Measurements from ENCODE around the gene DPYD. TPM values are rescaled to one million over a fixed set of nuclear protein-coding genes. Genes with fewer than 3 reads are reported as not detected.

DPYD gene
- total and polyA plus RNA-seq, 10 of the 15 experiments (the other 5 are each of a cell fraction or from before 2014, with no cell fraction given) = 5.7 to 23.8 (median 10.2) TPM

- TF ChIP-seq RAD51 (IDR thresholded peaks at IDR 0.05) (no peak), ZBTB33 (IDR thresholded peaks at IDR 0.05) (no peak), CEBPB (IDR thresholded peaks at IDR 0.05; ENCODE audit: borderline replicate concordance in 1 of 2, low read depth in 2 of 2, low read length in 2 of 2) (no peak), POU2F2 (IDR thresholded peaks at IDR 0.05; ENCODE audit: borderline replicate concordance, low read depth, low read length) (no peak), MXI1 (IDR thresholded peaks at IDR 0.05; ENCODE audit: low read depth, low read length) (no peak), TCF7 (IDR thresholded peaks at IDR 0.05; ENCODE audit: borderline replicate concordance) (no peak), SMARCA5 (IDR thresholded peaks at IDR 0.05) (no peak), ZNF24 (IDR thresholded peaks at IDR 0.05) (no peak), IKZF2 (IDR thresholded peaks at IDR 0.05) (no peak), RAD21 (IDR thresholded peaks at IDR 0.05; ENCODE audit: insufficient read depth, low read depth, low read length) (no peak), ZBTB11 (CRISPR knock-in tag; IDR thresholded peaks at IDR 0.05) (no peak), RFX5 (IDR thresholded peaks at IDR 0.05; ENCODE audit: low read depth, low read length) (no peak), BRCA1 (IDR thresholded peaks at IDR 0.05; ENCODE audit: low read depth, low read length) (no peak), ZZZ3 (IDR thresholded peaks at IDR 0.05; ENCODE audit: control insufficient read depth, insufficient read length, low read depth) (no peak), BACH1 (IDR thresholded peaks at IDR 0.05; ENCODE audit: borderline replicate concordance) (no peak)
- TF ChIP-seq, protein P1, sequence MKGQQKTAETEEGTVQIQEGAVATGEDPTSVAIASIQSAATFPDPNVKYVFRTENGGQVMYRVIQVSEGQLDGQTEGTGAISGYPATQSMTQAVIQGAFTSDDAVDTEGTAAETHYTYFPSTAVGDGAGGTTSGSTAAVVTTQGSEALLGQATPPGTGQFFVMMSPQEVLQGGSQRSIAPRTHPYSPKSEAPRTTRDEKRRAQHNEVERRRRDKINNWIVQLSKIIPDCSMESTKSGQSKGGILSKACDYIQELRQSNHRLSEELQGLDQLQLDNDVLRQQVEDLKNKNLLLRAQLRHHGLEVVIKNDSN (IDR thresholded peaks at IDR 0.05; ENCODE audit: borderline replicate concordance, extremely low read length, insufficient read depth, low read depth, low read length) = no peak
- in situ Hi-C loops (cut with MboI) (no loop called here), intact Hi-C loops (cut with micrococcal nuclease; ENCODE audit: unreplicated experiment) (no loop called here)
- ATAC-seq (no peak), DNase-seq (ENCODE audit: low read depth, low spot score) (no peak), FAIRE-seq (no peak)
- no peak overlapping the region for H2AFZ ChIP-seq (ENCODE audit: control insufficient read depth, low read depth, low read length)
- no peaks in the 10 kb centered on the region for H3K9me3 ChIP-seq (replicated peaks; ENCODE audit: control insufficient read depth, insufficient read depth, low read length)
- ChIA-PET POLR2A (no interaction called here), RAD21 (ENCODE audit: unreplicated experiment) (no interaction called here), SMC1A (ENCODE audit: uncharacterized antibody, unreplicated experiment) (no interaction called here), CTCF (interaction anchor here (1.5 kb wide), 1 partner anchor 8 kb away, joined by 4 read pairs; no protein-coding TSS in a partner anchor)
- no peaks in the 10 kb centered on the region for H3K79me2 ChIP-seq (ENCODE audit: control insufficient read depth, insufficient read depth, low read length)
- H4K20me1 ChIP-seq (ENCODE audit: control insufficient read depth, insufficient read depth) = no peaks in the 10 kb centered on the region
- no peak overlapping the region for H3K27ac ChIP-seq (ENCODE audit: control insufficient read depth, insufficient read depth)
- no peak overlapping the region for H3K9ac ChIP-seq (ENCODE audit: control insufficient read depth, insufficient read depth, low read length)
- no peak overlapping the region for H3K4me2 ChIP-seq (ENCODE audit: control insufficient read depth, insufficient read depth)
- H3K36me3 ChIP-seq (ENCODE audit: control insufficient read depth in 2 of 2, insufficient read depth in 2 of 2, low read length in 1 of 2) = no peaks in the 10 kb centered on the region
- H3K4me1 ChIP-seq (ENCODE audit: control insufficient read depth, insufficient read depth, low read length) = no peaks in the 10 kb centered on the region
- no TSS peak for BruUV-seq (replicated peaks)
- H3K27me3 ChIP-seq (replicated peaks in 1 of 2; ENCODE audit: control insufficient read depth in 2 of 2, insufficient read depth in 2 of 2, low read length in 1 of 2) = no peaks in the 10 kb centered on the region
- H3K4me3 ChIP-seq = no peak overlapping the region
These were observed 713.0 kb downstream of the DPYD start for GRCh38 chr1:97207868-97208267.

Measured in GM12878 (cell line).